T-helper 9 cell (primary cell): ENCODE results near the gene SFT2D3.

ENCODE experiments used
- DNase-seq: peaks from one replicate; pipeline ENCODE4 v3.0.0-alpha.2; 2020

Gene SFT2D3

GRCh38 chr2:127754186-127754585 is 52.9 kb downstream of the SFT2D3 start:
- no peak for DNase-seq
